GM12875 (cell line): Measurements from ENCODE around the gene WDR81.

ENCODE experiments used
- H3K4me3 ChIP-seq: one replicate; pipeline ENCODE4 v1.5.1; 2011; ENCODE audit warnings: low read depth, low read length, control low read depth
- TF ChIP-seq, protein P1 (sequence below): IDR thresholded peaks from 2 replicates; pipeline ENCODE4 v1.5.1; 2011; ENCODE audit warnings: low read depth, mild to moderate bottlenecking, control low read depth, inconsistent platforms, low read length, moderate library complexity, borderline replicate concordance; ENCODE audit not compliant: insufficient read depth

Gene WDR81

DNA sequence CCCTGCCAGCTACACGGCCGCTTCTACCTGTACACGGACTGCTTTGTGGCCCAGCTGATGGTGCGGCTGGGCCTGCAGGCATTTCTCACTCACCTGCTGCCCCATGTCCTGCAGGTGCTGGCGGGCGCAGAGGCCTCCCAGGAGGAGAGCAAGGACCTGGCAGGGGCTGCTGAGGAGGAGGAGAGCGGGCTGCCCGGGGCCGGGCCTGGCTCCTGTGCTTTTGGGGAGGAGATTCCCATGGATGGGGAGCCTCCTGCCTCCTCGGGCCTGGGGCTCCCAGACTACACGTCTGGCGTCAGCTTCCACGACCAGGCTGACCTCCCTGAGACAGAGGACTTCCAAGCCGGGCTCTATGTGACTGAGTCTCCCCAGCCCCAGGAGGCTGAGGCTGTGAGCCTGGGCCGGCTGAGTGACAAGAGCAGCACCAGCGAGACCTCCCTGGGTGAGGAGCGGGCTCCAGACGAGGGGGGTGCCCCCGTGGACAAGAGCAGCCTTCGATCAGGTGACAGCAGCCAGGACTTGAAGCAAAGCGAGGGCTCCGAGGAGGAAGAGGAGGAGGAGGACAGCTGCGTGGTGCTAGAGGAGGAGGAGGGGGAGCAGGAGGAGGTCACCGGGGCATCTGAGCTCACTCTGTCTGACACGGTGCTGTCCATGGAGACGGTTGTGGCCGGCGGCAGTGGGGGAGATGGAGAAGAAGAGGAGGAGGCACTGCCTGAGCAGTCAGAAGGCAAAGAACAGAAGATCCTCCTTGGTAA, 3.5 kb downstream of the WDR81 start:
- no peak overlapping the region for H3K4me3 ChIP-seq

DNA sequence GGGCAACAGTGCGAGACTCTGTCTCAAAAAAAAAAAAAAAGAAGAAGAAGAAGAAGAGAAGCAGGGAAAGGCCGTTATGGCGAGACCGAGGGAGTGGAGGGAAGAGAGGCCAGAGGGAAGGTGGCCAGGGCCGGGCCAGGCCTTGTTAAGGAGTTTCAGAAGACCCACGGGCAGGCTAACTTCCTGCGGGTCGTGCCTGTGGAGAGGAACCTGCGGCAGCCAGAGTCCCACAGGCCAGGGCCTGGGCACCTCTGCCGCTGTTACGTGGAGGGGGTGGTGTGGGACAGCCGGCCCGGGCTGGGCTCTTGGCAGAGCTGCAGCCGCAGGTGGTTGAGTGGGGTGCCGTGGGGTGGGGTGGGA, 5.4 kb downstream of the WDR81 start:
- H3K4me3 ChIP-seq = no peak overlapping the region
- TF ChIP-seq, protein P1, sequence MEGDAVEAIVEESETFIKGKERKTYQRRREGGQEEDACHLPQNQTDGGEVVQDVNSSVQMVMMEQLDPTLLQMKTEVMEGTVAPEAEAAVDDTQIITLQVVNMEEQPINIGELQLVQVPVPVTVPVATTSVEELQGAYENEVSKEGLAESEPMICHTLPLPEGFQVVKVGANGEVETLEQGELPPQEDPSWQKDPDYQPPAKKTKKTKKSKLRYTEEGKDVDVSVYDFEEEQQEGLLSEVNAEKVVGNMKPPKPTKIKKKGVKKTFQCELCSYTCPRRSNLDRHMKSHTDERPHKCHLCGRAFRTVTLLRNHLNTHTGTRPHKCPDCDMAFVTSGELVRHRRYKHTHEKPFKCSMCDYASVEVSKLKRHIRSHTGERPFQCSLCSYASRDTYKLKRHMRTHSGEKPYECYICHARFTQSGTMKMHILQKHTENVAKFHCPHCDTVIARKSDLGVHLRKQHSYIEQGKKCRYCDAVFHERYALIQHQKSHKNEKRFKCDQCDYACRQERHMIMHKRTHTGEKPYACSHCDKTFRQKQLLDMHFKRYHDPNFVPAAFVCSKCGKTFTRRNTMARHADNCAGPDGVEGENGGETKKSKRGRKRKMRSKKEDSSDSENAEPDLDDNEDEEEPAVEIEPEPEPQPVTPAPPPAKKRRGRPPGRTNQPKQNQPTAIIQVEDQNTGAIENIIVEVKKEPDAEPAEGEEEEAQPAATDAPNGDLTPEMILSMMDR = no peak

More for the DNA sequence above, 3.5 kb downstream of the WDR81 start:
- TF ChIP-seq, protein P1 = no peak

DNA sequence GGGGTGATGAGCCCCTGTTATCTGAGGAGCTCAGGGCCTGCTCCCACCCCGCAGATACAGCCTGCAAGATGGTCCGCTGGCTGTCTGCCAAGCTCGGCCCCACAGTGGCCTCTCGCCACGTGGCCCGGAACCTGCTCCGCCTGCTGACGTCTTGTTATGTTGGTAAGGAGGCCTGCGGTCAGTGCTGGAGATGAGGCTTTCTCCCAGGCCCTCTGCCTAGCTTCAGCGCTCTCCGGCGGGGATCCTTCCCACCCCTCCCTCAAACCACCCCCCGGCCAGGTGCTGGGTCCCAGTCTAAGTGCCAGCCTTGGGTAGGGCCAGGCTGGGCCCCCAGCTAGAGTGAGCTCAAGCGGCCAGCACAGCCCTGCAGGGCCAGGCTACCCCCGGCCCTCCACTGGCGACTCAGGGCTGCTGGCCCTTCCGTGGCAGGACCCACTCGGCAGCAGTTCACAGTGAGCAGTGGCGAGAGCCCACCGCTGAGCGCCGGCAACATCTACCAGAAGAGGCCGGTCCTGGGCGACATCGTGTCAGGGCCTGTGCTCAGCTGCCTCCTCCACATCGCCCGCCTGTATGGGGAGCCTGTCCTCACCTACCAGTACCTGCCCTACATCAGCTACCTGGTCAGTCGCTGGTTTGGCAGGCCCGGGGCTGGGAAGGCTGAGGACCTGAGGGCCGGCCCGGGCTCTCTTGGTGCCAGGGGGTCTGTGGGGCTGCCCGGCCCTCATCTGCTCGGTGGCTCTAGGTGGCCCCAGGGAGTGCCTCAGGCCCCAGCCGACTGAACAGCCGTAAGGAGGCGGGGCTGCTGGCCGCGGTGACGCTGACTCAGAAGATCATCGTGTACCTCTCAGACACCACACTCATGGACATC, 6.1 kb downstream of the WDR81 start:
- no peak overlapping the region for H3K4me3 ChIP-seq
- TF ChIP-seq, protein P1 = no peak

DNA sequence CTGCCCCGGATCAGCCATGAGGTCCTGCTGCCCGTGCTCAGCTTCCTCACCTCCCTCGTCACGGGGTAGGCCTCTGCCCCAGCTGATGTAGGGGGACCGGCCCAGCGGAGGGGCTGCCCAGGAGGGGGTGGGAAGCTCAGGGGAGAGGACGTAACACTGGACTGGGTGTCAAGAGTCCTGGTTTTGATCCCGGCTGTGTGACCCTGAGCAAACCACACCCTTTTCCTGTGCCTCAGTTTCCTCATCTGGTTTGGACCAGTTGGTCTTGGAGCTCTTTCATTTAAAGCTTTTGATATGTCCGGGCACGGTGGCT, 6.6 kb downstream of the WDR81 start:
- TF ChIP-seq, protein P1 = no peak

DNA sequence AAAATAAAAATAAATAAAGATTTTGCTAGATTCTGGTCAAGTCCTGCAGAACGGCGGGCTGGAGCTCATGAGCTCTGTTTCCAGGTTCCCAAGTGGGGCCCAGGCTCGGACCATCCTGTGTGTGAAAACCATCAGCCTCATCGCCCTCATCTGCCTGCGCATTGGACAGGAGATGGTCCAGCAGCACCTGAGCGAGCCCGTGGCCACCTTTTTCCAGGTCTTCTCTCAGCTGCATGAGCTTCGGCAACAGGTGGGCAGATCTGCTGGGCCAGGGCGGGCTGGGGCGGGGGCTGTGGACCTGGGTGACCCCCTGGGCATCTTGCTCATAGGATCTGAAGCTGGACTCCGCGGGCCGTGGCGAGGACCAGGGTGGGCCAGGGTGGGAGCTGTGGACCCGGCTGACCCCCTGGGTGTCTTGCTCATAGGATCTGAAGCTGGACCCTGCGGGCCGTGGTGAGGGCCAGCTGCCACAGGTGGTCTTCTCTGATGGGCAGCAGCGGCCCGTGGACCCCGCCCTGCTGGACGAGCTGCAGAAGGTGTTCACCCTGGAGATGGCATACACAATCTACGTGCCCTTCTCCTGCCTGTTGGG, 7.8 kb downstream of the WDR81 start:
- H3K4me3 ChIP-seq = no peak overlapping the region
- TF ChIP-seq, protein P1 = no peak

More for the DNA sequence above, 6.6 kb downstream of the WDR81 start:
- no peak overlapping the region for H3K4me3 ChIP-seq

DNA sequence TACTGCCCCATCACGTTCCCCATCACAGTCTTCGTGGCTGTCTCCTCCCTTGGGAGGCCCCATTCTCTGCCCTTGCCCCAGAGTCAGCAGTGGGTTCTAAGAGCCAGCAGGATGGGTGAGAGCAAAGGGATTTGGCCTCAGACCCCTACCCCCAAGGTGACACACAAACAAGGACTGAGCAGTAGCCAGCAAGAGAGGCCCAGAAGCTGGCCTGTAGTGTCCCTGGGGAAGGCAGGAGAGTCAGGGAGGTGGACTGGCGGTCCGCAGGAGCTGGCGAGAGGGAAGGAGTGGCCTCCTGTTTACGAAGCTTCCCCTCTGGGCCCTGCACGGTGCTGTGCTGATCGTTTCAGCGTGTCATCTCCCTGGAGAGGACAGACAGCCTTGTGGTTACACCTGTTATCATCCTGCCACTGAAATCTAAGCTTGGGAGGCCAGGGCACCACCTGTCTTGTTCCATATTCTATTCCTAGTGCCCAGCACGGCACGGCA, 8.4 kb downstream of the WDR81 start:
- TF ChIP-seq, protein P1 = no peak
- H3K4me3 ChIP-seq = no peak overlapping the region
